ENCODE data around the gene TLE5.
"Not testable (repeated sequence)": the region's sequence is repeated elsewhere in the genome, so short reads cannot be mapped to it uniquely, and the experiment has no call there.

Gene TLE5

DNA sequence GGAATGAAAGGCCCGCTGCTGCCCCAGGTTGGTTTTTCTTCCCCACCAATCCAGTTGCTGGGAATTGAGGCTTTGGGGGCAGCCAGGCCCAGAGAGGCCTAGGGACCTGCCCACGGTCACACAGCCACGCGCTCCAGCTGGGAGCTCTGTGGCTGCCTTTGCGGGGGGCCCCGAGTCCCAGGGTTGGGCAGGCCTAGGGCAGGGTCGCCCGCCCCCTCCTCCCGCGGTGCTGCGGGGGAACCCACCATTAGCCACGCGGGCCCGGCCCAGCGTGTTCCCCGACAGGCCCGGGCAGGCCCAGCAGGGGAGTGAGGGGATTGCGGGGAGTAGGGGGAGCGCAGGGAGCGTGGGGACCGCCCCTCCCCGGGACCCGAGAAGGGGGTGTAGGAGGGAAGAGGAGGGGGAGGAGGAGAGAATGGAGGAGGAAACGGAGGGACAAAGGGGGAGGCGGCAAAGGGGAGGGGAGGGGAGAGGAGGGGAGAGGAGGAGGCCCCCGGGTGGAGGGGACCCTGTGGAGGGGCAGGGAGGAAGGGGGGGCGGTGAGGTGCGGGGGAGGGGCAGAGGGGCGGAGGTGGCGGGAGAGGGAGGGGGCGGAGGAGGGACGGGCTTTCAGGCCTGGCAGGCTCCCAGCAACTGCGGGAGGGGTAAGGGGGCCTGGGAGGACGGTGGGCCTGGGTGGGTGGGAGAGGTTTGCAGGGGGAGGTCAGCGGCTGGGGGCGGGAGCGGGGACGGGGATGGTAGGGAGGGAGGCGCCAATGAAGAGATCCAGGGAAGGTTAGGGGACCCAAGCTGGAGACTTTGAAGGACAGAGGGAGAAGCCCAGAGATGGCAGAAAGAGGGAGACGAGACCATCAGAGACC is 20.3 kb downstream of the TLE5 start:
- DNase-seq: no peak

DNA sequence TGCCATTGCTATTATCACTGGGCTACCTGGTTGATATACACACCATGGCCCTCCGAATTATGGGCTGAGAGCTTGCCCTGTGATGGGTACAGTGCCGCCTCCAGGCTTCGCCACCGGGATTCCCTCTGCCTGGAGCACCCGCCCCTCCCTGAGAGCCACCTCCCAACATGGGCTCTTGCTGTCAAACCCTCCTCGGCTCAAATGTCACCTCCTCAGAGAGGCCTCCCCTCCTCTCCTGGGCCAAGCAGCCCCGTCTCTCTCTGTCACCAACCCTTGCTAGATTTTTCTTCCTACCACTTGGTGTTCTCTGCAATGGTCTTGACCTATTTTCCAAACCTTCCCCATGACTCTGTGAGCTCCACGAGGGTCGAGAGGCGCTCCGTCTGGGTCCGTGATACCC is 21.0 kb downstream of the TLE5 start:
- no peak for DNase-seq

DNA sequence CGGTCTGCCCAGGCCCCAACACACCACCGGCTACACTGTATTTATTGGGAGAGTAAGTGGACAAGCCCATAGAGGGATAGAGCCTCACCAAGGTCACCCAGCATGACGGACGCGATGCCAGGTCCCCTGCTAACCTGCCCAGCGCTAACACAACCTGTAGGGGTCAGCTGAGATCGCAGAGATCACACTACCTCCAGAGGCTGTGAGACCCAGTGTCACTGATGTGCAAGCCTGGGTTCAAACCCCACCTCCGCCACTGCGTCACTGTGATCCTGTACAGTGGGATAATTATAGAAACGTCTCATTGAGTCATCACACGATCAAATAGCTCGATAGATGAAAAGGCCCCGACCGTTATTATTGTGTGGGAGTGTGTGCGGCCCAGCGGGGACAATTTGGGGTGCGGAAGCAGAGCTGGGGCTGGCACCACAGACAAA is 22.6 kb downstream of the TLE5 start:
- DNase-seq: no peak

DNA sequence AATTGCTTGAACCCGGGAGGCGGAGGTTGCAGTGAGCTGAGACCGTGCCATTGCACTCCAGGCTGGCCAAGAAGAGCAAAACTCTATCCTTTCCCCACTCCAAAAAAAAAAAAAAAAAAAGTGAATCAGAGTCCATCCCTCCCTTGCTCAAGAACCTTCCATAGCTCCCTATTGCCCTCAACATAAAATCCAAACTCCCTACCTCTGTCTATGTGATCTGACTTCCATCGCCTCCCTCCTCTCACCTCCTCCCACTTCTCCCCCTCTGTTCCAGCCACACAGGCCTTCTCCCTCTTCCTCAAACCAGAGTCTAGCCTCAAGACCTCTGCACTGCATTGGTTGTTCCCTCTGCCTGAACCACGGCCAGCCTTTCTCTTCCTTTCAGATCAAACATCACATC is 23.2 kb downstream of the TLE5 start:
- DNase-seq: no peak

DNA sequence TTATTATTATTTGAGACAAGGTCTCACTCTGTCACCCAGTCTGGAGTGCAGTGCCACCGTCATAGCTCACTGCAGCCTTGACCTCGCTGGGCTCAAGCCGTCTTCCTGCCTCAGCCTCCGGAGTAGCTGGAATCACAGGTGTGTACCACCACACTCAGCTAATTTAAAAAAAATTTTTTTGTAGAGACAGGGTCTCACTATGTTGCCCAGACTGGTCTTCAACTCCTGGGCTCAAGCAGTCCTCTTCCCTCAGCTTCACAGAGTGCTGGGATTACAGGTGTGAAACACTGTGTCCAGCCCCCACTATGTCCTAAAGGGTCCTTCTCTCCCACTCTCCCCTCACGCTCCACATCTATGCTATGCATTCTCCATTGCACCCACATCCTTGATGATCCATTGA is 24.1 kb downstream of the TLE5 start:
- no peak for DNase-seq

DNA sequence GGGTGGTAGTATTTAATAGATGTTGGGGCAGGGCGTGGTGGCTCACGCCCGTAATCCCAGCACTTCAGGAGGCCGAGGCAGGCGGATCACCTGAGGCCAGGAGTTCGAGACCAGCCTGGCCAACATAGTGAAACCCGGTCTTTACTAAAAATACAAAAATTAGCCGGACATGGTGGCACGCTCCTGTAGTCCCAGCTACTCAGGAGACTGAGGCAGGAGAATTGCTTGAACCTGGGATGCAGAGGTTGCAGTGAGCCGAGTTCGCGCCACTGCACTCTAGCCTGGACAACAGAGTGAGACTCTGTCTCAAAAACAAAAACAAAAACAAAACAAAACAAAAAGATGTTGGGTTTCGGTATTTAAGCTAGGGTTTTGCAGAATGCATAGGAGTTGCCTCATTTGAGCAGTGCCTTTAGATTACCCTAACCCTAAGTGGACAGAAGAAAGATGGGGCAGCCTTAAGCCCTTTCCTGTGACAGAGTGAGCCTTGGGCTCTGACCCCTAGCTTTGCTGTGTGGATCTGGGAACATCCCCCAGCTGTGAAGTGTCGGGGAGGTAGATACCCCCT is 25.2 kb downstream of the TLE5 start:
- not testable (repeated sequence) for DNase-seq

DNA sequence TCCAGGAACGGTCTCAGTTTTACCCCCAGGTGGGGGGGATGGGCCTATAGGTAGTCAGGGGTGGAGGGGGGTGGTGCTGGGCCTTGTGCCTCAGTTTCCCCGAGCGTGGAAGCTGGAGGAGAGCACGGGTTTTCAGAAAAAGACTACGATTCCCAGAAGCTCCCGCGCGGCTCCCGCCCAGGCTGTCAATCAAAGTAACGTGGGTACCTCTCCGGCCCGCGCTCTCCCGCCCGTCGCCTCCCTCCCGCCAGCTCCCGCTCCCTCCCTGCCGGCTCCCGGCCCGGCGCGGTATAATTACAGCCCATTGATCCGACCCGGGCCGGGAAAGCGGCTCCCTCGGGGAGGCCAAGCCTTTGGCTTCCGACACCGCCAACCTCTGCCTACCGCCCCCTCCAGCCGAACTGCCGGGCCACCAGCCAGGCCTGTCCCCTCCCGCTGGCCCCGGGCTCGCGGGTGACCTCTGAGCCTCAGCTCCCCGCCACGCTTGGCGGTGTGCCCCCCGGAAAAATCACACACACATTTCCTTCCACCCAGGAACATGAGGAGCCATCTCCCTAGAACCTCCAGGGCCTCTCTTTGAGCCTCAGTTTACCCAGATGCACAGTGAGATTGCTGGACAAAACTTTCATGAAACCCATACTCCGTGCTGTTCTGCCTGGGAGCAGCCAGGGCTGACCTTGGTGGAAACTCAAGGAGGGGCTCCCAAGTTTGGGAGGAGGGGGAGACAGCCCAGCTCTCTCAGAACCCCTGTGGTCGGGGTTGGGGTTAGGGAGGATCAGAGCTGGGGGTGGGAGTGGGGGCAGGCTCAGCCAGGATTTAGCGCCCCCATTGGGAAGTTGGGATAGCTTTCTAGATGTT is 25.9 kb downstream of the TLE5 start:
- DNase-seq: peak; percentile 93 to 95 (median 94)

DNA sequence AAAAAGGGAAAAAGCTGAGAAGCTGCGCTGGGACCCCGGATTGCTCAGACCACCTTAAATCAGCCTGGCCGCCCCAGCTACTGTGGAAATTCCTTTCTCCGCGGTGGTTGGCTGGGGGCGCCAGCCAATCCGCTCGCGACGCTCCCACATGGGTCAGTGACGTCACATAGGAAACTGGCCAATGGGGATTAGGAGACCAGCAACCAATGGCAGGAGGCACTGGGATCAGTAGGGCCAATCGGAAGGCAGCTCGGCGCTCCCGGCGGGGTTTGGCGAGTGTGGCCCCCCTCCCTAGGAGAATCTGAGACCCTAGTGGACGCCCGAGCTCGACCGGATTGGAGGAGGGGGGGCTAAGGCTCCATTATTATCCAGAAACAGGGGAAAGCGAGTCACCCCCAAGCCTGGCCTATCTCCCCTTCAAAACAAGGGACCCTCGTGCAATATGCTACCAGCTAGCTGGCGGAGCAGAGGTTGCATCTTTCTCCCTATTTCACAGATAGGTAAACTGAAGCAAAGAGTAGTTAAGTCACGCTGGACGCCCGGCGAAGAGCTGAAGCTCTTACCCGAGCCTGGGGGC is 26.7 kb downstream of the TLE5 start:
- DNase-seq: peak; percentile 97 to 100 (median 98)

DNA sequence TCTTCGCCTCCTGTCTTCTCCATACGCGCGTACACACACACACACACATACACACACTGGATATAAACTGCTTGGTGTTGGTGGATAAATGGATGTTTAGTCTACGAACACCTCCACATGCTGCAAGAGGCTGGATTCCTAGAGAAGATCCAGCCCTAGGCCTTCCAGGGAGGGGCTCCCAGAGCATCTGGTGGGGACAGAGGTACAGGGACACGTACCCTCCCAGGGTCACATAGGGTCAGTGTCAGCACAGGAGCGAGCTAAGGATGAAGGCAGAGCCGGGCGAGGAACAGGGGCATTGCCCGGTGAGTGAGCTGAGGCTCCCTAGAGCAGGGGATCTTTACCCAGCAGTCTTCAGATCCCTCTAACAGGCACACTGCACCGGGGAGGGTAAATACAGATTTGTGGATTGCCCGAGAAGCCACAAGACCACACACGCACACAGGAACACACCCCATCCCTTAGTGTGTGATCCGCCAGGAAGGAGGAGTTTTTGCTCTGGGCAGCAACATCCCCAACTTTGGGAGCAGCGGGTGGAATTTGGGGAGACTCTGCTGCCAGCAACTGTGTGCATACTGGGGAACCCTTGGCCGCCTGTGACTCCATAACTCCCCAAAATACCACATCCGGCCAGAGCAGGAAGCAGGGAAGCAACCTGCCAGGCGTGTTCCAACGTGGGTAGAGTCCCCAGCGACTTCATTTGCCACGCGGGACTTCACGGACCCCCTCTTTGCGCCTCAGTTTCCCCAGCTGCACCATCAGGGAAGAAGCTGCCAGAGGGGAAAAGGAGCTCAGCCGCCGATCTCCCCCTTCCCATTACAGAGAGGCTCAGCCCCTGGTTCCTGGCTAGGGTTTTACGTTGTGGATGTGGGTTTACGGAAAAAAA is 27.4 kb downstream of the TLE5 start:
- DNase-seq: peak; percentile 30 to 47 (median 32)

DNA sequence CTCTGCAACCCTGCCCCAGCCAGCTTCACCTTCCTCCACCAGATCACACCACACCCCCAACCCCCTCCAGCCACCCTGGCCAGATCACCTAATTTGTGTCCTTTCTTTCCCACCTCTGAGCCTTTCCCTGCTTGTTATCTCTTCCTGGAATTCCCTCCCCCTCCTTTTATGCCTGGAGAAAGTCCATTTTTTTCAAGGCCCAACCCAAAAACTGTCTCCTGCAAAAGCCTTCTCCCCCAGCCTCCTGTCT is 28.0 kb downstream of the TLE5 start:
- DNase-seq: no peak

DNA sequence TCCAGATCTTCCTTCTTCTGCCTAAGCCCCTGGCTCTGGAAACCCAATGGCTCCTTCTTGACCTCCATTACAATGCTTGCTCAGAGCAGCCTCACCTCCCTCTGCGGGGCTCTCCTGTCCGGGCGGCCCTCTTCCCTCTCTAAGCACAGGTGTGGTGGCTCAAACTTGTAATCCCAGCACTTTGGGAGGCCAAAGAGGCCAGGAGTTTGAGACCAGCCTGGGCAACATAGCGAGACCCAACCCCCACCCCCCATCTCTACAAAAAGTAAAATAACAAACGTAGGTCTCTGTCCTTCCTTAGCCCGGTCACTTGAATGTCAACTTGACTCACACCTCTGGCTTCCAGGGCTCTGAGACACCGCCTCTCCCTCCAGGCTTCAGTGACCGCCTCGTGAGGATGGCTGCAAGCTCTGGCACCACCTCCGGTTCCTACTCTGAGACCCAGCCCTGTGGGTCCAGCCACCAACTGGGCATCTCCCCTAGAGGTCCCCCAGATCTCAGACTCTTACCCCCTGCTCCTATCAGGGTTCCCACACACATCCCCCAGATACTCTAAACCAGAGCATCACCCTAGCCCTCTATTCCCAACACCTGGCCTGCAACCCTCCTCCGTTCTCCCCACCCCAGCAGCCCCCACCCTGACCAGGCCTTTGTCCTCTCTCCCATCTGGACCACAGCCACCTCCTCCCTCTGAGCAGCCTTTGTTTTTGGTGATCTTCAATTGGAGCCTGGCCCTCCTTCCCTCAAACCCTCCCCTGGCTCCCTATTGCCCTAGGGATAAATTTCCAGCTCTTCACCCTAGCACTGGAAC is 28.5 kb downstream of the TLE5 start:
- no peak for DNase-seq

DNA sequence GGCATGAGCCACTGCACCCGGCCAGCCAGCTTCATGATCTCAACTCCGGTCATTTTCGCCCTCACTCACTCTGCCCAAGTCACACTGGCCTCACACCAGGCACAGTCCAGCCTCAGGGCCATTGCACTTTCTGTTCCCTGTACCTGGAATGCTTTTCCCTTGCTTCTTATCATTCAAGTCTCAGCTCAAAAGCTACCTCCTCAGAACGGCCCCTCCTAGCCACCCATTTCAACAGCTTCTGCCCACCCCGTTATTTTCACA is 30.8 kb downstream of the TLE5 start:
- DNase-seq: no peak

DNA sequence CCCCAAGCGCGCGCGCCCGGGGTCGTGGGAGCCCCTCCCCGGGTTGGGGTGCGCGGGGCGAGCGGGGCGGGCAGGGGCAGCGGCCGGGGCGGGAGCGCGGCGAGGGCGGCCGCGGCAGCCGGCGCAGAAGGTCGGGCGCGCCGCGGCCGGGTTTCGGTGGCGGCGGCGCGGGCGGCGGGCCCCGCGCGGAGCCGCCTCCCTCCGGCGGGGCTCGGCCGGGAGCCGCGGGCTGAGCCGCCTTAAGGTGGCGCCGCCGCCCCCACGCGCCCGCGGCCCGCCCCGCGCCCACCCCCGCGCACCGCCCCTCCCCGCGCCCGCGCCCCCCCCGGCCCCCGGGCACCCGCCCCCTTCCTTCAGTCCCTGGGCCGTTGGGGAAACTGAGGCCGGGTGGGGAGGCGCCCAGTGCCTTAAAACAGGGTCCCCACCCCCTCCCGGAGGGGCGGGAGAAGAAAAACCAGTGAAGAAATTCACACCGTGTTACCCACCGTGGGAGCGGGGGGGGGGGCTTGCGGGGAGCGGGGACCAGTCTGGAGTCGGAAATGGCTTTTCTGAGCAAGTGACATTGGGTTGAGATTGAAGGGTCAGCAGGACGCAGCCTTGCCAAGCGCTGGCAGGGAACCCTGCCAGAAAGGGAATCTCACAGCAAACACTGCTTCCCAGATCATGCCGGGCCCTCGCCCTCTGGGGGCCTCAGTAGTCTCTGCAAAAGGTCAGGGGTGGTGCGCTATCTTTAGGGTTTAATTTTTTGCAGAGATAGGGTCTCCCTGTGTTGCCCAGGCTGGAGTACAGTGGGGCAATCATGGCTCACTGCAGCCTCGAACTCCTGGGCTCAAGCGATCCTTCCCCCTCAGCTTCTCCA is 33.0 kb downstream of the TLE5 start, which contains the start of gene TLE2:
Gene TLE2, minus strand, starts transcription at position 216 of the 859 bp plus-strand sequence. CDS start 376 bp downstream, outside the sequence.
- peak in 2 of 3 donors; percentile 27 to 53 for DNase-seq

DNA sequence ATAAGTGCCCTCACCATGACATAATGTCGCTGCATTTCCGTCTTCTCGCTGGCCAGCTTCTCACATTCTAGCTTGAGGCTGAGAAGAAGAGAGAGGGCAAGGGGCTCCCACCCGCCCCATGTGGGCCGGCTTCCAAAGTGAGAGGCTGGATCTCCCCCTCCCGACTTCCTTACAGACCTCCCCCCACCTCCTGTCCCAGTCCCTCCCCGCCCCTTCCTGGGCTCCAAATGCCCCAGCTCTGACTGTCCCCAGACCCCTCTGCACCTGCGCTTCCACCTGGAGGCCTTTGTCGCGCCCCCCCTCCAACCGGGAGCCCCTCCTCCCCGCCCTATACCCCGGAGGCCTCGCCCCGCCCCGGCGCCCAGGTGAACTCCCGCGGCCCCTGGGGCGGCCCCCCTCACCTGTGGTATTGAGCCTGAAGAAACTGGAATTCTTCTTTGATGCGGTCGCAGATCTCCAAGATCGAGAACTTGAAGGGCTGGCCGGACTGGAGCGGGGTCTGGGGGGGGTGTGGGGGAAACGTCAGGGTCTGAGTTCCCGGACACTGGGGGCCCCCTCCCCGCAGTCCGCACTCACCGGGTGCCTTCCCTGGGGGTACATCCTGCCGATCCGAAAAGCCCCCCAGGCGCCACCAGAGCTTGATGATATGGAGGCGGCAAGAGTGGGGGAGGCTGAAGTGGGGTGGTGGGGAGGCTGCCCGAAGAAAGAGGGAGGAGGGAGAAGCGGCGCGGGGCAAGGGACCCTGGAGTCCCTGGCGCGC is 33.8 kb downstream of the TLE5 start:
- peak in 2 of 3 donors; percentile 22 to 25 for DNase-seq

DNA sequence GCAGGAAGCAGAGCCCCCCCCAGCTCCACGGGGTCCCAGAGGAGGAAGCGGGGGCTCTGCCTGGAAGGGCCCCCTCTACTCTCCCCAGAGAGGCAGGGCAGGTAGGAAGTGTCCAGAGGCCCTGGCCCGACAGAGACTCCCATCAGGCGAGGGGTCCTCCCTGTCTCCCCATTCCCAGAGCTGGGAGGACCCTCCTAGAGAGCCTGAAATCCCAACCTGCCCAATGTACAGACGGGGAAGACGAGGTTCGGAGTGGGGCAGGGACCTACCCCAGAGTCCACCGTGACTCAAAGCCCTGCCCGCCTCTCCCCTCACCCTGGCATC is 34.4 kb downstream of the TLE5 start:
- DNase-seq: no peak

DNA sequence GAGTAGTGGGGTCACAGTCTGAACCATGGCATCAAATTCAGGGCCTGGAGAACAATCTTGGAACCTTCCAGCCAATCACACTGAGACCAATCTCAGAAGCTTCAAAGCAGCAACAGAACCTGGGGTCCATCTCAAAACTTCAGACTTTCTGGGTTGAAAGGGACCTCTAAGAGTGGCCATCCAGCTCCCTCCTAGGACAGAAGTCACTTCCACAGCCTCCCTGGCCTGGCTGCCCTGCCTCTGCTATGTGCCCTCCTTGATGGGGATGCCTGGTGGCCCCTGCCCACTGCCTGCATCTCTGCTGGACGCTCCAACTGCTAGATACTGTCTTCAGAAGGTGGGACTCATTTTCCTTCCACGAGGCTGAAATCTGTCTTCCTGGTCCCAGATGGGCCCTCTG is 35.0 kb downstream of the TLE5 start:
- no peak for DNase-seq

DNA sequence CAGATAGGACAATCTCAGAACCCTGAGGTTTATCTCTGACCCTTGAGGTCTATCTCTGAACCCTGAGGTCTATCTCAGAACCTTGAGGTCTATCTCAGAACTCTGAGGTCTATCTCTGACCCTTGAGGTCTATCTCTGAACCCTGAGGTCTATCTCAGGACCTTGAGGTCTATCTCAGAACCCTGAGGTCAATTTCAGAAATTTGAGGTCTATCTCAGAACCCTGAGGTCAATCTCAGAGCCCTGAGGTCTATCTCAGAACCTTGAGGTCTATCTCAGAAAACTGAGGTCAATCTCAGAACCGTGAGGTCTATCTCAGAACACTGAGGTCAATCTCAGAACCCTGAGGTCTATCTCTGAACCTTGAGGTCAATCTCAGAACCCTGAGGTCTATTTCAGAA is 35.5 kb downstream of the TLE5 start:
- no peak for DNase-seq

DNA sequence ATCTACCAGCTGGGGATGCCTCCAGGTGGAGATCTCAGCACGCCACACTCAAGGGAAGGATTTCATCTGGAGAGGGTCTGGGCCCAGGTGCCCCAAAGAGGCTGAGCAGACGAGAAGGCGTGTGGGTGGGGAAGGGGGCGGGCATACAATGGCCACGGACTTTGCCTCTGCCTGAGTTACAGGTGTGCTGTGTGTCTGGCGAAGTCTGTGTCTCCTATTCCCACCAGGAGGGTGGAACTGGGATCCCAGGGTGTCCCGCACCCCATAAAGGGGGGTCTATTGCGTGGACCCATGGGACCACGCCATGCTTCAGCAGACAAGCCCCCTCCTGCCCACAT is 36.8 kb downstream of the TLE5 start:
- DNase-seq: no peak

DNA sequence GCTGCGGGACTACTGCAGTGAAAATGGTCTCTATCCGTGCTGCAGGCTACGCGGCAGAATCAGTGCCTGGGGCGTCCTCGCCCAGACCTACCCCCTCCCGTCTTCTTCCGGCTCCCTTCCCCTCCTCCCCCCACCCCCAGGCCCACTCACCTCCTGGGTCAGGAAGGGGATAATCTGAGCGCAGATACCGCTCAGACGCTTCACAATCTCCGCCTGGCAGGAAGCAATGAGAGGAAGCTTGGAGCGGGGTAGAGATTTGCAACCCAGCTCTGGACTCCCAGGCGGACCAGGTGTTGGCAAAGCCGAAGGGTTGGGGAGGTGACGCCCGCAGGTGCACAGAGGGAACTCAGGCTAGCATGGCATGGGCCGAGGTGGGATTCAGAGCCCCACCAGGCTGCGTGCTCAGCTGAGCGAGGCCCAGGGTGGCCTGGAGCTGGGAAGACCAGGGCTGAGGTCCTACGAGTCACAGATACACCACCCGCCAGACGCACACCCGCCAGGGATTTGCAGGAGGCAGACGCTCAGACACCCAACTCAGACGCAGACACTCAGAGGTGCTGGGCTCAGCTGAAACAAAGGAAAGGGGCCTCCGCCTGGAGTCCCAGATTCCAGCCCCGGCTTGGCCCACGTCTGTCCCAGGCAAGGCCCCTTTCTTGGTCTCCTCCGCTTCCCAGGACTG is 37.3 kb downstream of the TLE5 start:
- DNase-seq: no peak

DNA sequence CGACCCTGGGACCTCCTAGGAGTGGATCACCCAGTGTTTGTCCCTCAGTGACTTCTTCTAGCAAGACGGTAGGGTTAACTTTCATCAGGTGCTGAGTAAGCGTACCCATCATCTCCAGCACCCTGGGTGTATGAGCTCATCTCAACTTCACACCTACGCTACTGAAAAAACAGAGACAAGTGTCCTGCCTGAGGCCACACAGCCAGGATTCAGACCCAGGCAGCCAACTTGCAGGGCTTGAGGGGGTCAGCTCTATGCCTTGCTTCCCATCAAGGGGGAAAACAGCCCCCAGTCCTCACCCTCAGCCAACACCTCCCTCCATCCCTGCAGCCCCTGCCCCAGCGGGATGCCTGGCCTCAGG is 37.8 kb downstream of the TLE5 start:
- DNase-seq: peak in 1 of 3 donors; percentile 31

Data from suppressor macrophage treated with lipopolysaccharide for 1 hour (primary cell).